H7 (cell line): ENCODE results near the gene ROS1. TPM values are rescaled to one million over a fixed set of nuclear protein-coding genes. Genes with fewer than 3 reads are reported as not detected.

Experiments used
- DNase-seq: peaks from one replicate; pipeline ENCODE4 v3.0.0; 2012
- H3K27me3 ChIP-seq: 2 replicates; pipeline ENCODE4 v1.6.0; 2011; ENCODE audit warnings: mild to moderate bottlenecking, low read length; ENCODE audit not compliant: control insufficient read depth, insufficient read depth
- H3K36me3 ChIP-seq: replicated peaks from 2 replicates; pipeline ENCODE4 v1.5.1; 2011; ENCODE audit warnings: low read length; ENCODE audit not compliant: control insufficient read depth, insufficient read depth
- H3K4me3 ChIP-seq: 2 replicates; pipeline ENCODE4 v1.5.1; 2011; ENCODE audit warnings: low read depth, mild to moderate bottlenecking, control low read depth, low read length, moderate library complexity; ENCODE audit not compliant: insufficient read depth
- total RNA-seq: library from RNA; depleted of rRNA; stranded (reverse); fragments of >200 nt; shearing (Covaris generic); gene quantifications from 2 replicates; pipeline ENCODE4 v1.2.3, GENCODE V29; 2014

Gene ROS1
- total RNA-seq, 1 experiment from 2014 or later = not detected

- DNase-seq = no peak
- no peak overlapping the region for H3K4me3 ChIP-seq
Observed at GRCh38 chr6:117290173-117290846, 135.4 kb downstream of the ROS1 start.

GRCh38 chr6:117288083-117288715, 137.5 kb downstream of the ROS1 start:
- H3K4me3 ChIP-seq = no peak overlapping the region
- H3K27me3 ChIP-seq = no peaks in the 10 kb centered on the region
- no peaks in the 10 kb centered on the region for H3K36me3 ChIP-seq
- no peak for DNase-seq

More at GRCh38 chr6:117290173-117290846, 135.4 kb downstream of the ROS1 start:
- Histone ChIP-seq H3K36me3 (no peaks in the 10 kb centered on the region), H3K27me3 (no peaks in the 10 kb centered on the region)

GRCh38 chr6:117280922-117281321, 144.8 kb downstream of the ROS1 start:
- Histone ChIP-seq H3K27me3 (no peaks in the 10 kb centered on the region), H3K36me3 (no peaks in the 10 kb centered on the region), H3K4me3 (no peak overlapping the region)
- no peak for DNase-seq

- no peak for DNase-seq
- H3K4me3 ChIP-seq = no peak overlapping the region
- H3K36me3 ChIP-seq = no peaks in the 10 kb centered on the region
- peaks cover 26% of the 10 kb centered on the region for H3K27me3 ChIP-seq
Observed at GRCh38 chr6:117276778-117277316, 148.9 kb downstream of the ROS1 start.

GRCh38 chr6:117275711-117276110, 150.0 kb downstream of the ROS1 start:
- DNase-seq = no peak
- Histone ChIP-seq H3K36me3 (no peaks in the 10 kb centered on the region), H3K27me3 (peaks cover 38% of the 10 kb centered on the region)

GRCh38 chr6:117275205-117275604, 150.5 kb downstream of the ROS1 start:
- Histone ChIP-seq H3K27me3 (peaks cover 43% of the 10 kb centered on the region), H3K36me3 (no peaks in the 10 kb centered on the region), H3K4me3 (no peak overlapping the region)
- no peak for DNase-seq

More at GRCh38 chr6:117275711-117276110, 150.0 kb downstream of the ROS1 start:
- H3K4me3 ChIP-seq = no peak overlapping the region

- Histone ChIP-seq H3K36me3 (no peaks in the 10 kb centered on the region), H3K27me3 (peaks cover 66% of the 10 kb centered on the region), H3K4me3 (no peak overlapping the region)
- no peak for DNase-seq
Observed at GRCh38 chr6:117272891-117273290, 152.9 kb downstream of the ROS1 start.

- Histone ChIP-seq H3K4me3 (no peak overlapping the region), H3K27me3 (peaks cover 72% of the 10 kb centered on the region), H3K36me3 (no peaks in the 10 kb centered on the region)
- no peak for DNase-seq
Observed at GRCh38 chr6:117272032-117272866, 153.5 kb downstream of the ROS1 start.

- Histone ChIP-seq H3K27me3 (peaks cover 85% of the 10 kb centered on the region), H3K36me3 (no peaks in the 10 kb centered on the region), H3K4me3 (peak overlapping the region; percentile 43)
- DNase-seq = peak; percentile 79
Observed at GRCh38 chr6:117270843-117271507, 154.8 kb downstream of the ROS1 start.

GRCh38 chr6:117270055-117270842, 155.5 kb downstream of the ROS1 start:
- Histone ChIP-seq H3K27me3 (peaks cover 92% of the 10 kb centered on the region), H3K4me3 (peak overlapping the region; percentile 43), H3K36me3 (no peaks in the 10 kb centered on the region)
- peak; percentile 76 for DNase-seq

GRCh38 chr6:117269638-117270054, 156.1 kb downstream of the ROS1 start:
- H3K36me3 ChIP-seq = no peaks in the 10 kb centered on the region
- H3K4me3 ChIP-seq = peak overlapping the region; percentile 43; the same call in 1 of the 2 replicates
- DNase-seq = no peak
- peaks cover 94% of the 10 kb centered on the region for H3K27me3 ChIP-seq

GRCh38 chr6:117268924-117269323, 156.8 kb downstream of the ROS1 start:
- Histone ChIP-seq H3K36me3 (no peaks in the 10 kb centered on the region), H3K4me3 (no peak overlapping the region), H3K27me3 (peaks cover 98% of the 10 kb centered on the region)
- no peak for DNase-seq

- Histone ChIP-seq H3K4me3 (no peak overlapping the region), H3K27me3 (peaks cover 99% of the 10 kb centered on the region), H3K36me3 (no peaks in the 10 kb centered on the region)
- peak; percentile 78 for DNase-seq
Observed at GRCh38 chr6:117267766-117268534, 157.8 kb downstream of the ROS1 start.
